Globus pallidus (tissue), 1 donor: ENCODE measurements around the gene ARPC2.

Source experiments
- DNase-seq: peaks from one replicate; pipeline ENCODE4 v3.0.0-alpha.2; 2015; ENCODE audit warnings: low spot score

ARPC2 gene

GRCh38 chr2:218255446-218255845 lies 38.5 kb downstream of the ARPC2 start:
- no peak for DNase-seq

- DNase-seq, result no peak
These were observed 39.8 kb downstream of the ARPC2 start for GRCh38 chr2:218256612-218257350.

- peak; percentile 61 for DNase-seq
These were observed 40.5 kb downstream of the ARPC2 start for GRCh38 chr2:218257390-218257981.

- no peak for DNase-seq
These were observed 42.3 kb downstream of the ARPC2 start for GRCh38 chr2:218259099-218259961.

- no peak for DNase-seq
These were observed 43.2 kb downstream of the ARPC2 start for GRCh38 chr2:218260166-218260565.

GRCh38 chr2:218260742-218261422 lies 43.9 kb downstream of the ARPC2 start, which contains the start of gene GPBAR1:
Gene GPBAR1 (plus strand): TSS chr2:218261015. CDS start chr2:218262725, 1,710 bp downstream.
- DNase-seq, result no peak

GRCh38 chr2:218261423-218262236 lies 44.6 kb downstream of the ARPC2 start:
- DNase-seq, result no peak

GRCh38 chr2:218262237-218262600 lies 45.2 kb downstream of the ARPC2 start:
- DNase-seq, result no peak

- no peak for DNase-seq
These were observed 45.9 kb downstream of the ARPC2 start for GRCh38 chr2:218262631-218263586.

GRCh38 chr2:218263817-218264641 lies 47.0 kb downstream of the ARPC2 start:
- DNase-seq, result no peak

- DNase-seq, result no peak
These were observed 48.0 kb downstream of the ARPC2 start for GRCh38 chr2:218264773-218265561.

- no peak for DNase-seq
These were observed 48.6 kb downstream of the ARPC2 start for GRCh38 chr2:218265626-218266025.

- no peak for DNase-seq
These were observed 49.5 kb downstream of the ARPC2 start for GRCh38 chr2:218266316-218266979.

GRCh38 chr2:218267259-218267658 lies 50.3 kb downstream of the ARPC2 start:
- no peak for DNase-seq

GRCh38 chr2:218269900-218270720 lies 53.1 kb downstream of the ARPC2 start, which contains the start of the genes AAMP and PNKD:
Gene AAMP (minus strand): TSS chr2:218270137. CDS start chr2:218270086, 51 bp downstream.
Gene PNKD (plus strand): TSS chr2:218270519. CDS start chr2:218270536, 17 bp downstream.
- DNase-seq, result peak; percentile 100

- no peak for DNase-seq
These were observed 53.9 kb downstream of the ARPC2 start for GRCh38 chr2:218270721-218271486.
